ENCODE results near the gene SPON1.

DNA sequence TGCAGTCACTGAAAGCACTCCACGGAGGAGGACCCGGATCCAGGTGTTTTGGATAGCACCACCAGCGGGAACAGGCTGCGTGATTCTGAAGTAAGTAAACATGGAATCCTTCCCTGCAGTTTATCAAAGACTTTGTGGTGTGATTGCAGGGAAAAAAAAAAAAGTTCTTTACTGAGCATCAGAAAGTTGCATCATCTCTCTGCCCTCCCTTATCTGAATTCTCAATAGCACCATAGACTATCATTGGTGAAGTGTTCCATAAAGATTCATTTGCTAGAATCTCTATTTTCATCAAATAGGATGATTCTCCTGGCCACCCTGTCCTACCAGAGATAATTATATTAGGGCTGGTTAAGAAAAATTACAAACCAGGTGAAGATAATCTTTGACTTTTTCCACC lies 79.0 kb downstream of the SPON1 start:
- TF ChIP-seq, protein P1, sequence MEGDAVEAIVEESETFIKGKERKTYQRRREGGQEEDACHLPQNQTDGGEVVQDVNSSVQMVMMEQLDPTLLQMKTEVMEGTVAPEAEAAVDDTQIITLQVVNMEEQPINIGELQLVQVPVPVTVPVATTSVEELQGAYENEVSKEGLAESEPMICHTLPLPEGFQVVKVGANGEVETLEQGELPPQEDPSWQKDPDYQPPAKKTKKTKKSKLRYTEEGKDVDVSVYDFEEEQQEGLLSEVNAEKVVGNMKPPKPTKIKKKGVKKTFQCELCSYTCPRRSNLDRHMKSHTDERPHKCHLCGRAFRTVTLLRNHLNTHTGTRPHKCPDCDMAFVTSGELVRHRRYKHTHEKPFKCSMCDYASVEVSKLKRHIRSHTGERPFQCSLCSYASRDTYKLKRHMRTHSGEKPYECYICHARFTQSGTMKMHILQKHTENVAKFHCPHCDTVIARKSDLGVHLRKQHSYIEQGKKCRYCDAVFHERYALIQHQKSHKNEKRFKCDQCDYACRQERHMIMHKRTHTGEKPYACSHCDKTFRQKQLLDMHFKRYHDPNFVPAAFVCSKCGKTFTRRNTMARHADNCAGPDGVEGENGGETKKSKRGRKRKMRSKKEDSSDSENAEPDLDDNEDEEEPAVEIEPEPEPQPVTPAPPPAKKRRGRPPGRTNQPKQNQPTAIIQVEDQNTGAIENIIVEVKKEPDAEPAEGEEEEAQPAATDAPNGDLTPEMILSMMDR (conservative IDR thresholded peaks at IDR 0.05; ENCODE audit: low read length): no peak
- TF ChIP-seq EZH2phosphoT487 (IDR thresholded peaks at IDR 0.05; ENCODE audit: borderline replicate concordance): no peak

All from Loucy (cell line).